ENCODE data around the gene GLO1. TPM values are rescaled to one million over a fixed set of nuclear protein-coding genes. Genes with fewer than 3 reads are reported as not detected.
A peak's percentile ranks its signal among the peaks of the same experiment; 100 is the strongest.

Gene GLO1
- total RNA-seq, 1 donor from 2014 or later = 52.0 TPM

DNA sequence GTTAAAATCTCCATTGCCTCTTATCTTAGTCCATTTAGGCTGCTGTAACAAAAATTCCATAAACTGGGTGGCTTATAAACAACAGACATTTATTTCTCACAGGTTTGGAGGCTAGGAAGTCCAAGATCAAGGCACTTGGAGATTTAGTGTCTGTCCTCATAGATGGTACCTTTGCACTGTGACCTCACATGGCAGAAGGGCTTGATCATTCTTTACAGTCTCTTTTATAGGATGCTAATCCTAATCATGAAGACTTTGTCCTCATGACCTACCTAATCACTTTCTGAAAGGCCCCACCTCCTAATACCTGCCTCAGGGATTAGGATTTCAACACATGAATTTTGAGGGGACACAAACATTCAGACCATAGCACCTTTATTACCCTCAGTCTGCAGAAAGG, 6.6 kb downstream of the GLO1 start:
- ATAC-seq (ENCODE audit: low read depth) (no peak), DNase-seq (no peak)
- Mint-ChIP-seq H3K27me3 (no peaks in the 10 kb centered on the region), H3K4me3 (no peak overlapping the region), H3K9me3 (peaks cover 12% of the 10 kb centered on the region), H3K36me3 (ENCODE audit: low read depth) (peaks cover 20% of the 10 kb centered on the region), H3K27ac (no peak overlapping the region), H3K4me1 (peaks cover 14% of the 10 kb centered on the region)
- ChIA-PET POLR2A (no interaction called here), CTCF (no interaction called here)
- intact Hi-C loops (cut with micrococcal nuclease) = no loop called here
- TF ChIP-seq, protein P1, sequence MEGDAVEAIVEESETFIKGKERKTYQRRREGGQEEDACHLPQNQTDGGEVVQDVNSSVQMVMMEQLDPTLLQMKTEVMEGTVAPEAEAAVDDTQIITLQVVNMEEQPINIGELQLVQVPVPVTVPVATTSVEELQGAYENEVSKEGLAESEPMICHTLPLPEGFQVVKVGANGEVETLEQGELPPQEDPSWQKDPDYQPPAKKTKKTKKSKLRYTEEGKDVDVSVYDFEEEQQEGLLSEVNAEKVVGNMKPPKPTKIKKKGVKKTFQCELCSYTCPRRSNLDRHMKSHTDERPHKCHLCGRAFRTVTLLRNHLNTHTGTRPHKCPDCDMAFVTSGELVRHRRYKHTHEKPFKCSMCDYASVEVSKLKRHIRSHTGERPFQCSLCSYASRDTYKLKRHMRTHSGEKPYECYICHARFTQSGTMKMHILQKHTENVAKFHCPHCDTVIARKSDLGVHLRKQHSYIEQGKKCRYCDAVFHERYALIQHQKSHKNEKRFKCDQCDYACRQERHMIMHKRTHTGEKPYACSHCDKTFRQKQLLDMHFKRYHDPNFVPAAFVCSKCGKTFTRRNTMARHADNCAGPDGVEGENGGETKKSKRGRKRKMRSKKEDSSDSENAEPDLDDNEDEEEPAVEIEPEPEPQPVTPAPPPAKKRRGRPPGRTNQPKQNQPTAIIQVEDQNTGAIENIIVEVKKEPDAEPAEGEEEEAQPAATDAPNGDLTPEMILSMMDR (IDR thresholded peaks at IDR 0.05) = no peak

- Mint-ChIP-seq H3K9me3 (peaks cover 12% of the 10 kb centered on the region), H3K36me3 (ENCODE audit: low read depth) (peaks cover 20% of the 10 kb centered on the region), H3K27ac (peak overlapping the region; percentile 15), H3K4me1 (peaks cover 15% of the 10 kb centered on the region), H3K4me3 (no peak overlapping the region), H3K27me3 (no peaks in the 10 kb centered on the region)
- DNase-seq (no peak), ATAC-seq (ENCODE audit: low read depth) (no peak)
- ChIA-PET POLR2A (no interaction called here), CTCF (no interaction called here)
- intact Hi-C loops (cut with micrococcal nuclease) = no loop called here
- TF ChIP-seq, protein P1 (IDR thresholded peaks at IDR 0.05) = no peak
These were observed 7.0 kb downstream of the GLO1 start for GRCh38 chr6:38695933-38696332.

DNA sequence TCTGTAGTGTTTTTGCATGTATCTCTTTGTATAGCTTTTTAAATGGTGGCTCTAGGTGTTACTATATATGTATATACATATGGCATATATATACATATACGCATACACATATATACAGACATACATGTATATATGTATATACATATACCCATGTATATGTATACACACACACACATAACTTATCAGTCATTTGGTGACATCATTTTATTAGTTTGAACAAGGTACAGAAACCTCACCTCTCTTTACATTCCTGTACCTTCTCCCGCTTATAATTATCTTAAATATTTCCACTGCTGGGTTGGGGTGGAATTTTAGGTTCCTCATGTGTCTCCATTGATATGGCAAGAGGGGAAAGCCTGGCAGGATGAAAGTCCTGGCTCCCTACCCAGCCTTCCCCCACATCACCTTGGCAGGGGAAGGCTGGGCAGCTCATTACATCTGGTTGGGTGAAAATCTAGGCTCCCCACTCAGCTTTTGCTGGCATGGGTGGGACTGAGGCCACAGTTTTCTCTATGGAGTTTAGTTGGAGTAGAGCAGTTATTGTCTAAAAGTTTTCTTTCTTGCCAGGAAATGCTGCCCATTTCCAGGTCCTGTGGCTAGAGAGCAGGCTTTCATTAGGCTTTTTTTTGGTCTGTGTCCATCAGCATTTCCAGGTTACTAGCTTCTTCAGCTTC, 7.6 kb downstream of the GLO1 start:
- POLR2A ChIA-PET = interaction anchor here (1.0 to 1.2 kb wide), 2 partner anchors 8 to 17 kb away, joined by 3 to 4 read pairs; partner anchors contain the start of gene GLO1
- Mint-ChIP-seq H3K4me3 (no peak overlapping the region), H3K36me3 (ENCODE audit: low read depth) (peaks cover 18% of the 10 kb centered on the region), H3K9me3 (peaks cover 11% of the 10 kb centered on the region), H3K27me3 (no peaks in the 10 kb centered on the region), H3K27ac (no peak overlapping the region), H3K4me1 (peaks cover 17% of the 10 kb centered on the region)
- CTCF ChIA-PET = interaction anchor here (0.6 kb wide), 1 partner anchor 15 kb away, joined by 3 read pairs; no protein-coding TSS in a partner anchor
- intact Hi-C loops (cut with micrococcal nuclease) = no loop called here
- DNase-seq (no peak), ATAC-seq (ENCODE audit: low read depth) (no peak)
- TF ChIP-seq, protein P1 (IDR thresholded peaks at IDR 0.05) = no peak

DNA sequence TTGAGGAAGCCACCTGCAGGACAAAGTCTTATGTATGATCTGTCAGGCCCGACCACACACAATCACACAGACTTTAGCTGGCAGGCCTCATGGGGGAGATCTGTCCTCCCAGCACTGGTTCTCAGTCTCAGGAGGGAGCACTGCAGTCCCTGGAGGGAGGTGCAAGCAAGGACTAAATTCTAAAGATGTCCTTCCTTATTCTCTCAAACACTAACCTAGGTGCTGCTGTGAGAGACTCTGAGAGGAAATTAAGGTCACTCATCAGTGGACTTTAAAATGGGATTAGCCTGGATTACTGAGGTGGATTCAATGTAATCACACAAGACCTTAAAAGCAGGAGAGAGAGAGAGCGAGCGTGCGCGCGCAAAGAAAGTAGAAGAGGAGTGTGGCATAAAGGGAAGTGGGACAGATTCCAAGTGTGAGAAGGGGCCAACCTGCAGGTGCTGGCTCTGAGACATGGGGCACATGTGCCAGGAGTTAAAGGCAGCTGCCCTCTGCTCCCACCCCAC, 14.3 kb downstream of the GLO1 start:
- TF ChIP-seq, protein P1 (IDR thresholded peaks at IDR 0.05) = no peak
- ChIA-PET POLR2A (interaction anchor here (0.8 to 1.0 kb wide), 4 partner anchors 12 to 164 kb away, joined by 4 to 12 read pairs (median 4); partner anchors contain the start of genes BTBD9 and GLO1), CTCF (interaction anchor here (1.0 kb wide), 1 partner anchor 194 kb away, joined by 4 read pairs; no protein-coding TSS in a partner anchor)
- ATAC-seq (ENCODE audit: low read depth) (peak; percentile 98), DNase-seq (peak; percentile 32)
- Mint-ChIP-seq H3K36me3 (ENCODE audit: low read depth) (peaks cover 23% of the 10 kb centered on the region), H3K4me3 (peak overlapping the region; percentile 75), H3K27ac (peak overlapping the region; percentile 79), H3K4me1 (peaks cover 44% of the 10 kb centered on the region), H3K27me3 (no peaks in the 10 kb centered on the region), H3K9me3 (no peaks in the 10 kb centered on the region)
- intact Hi-C loops (cut with micrococcal nuclease) = loop anchor here (2.0 kb wide), 1 partner anchor 14 kb away; the partner anchor contains the start of gene GLO1

DNA sequence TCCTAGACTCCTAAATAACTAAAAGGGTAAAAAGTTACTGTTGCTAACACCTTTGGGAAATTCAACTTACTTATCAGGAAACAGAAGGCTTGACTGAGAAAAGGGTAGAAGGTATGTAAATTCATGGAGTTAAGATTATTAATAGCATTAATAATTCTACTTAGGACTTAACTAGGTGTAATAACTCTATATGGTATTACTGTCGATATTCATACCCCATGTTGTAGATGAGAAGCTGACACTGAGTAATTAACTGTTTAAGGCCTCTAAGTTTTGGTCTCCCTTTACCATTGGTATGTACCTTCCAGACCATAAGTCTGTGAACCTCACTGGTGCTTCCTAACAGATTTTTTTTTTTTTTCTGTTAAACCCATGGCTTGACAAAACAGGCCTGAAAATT, 15.4 kb downstream of the GLO1 start:
- ATAC-seq (ENCODE audit: low read depth) = no peak
- TF ChIP-seq, protein P1 (IDR thresholded peaks at IDR 0.05) = no peak
- no peak overlapping the region for H3K4me3 Mint-ChIP-seq
- no peak for DNase-seq
- H3K27me3 Mint-ChIP-seq = no peaks in the 10 kb centered on the region
- no peaks in the 10 kb centered on the region for H3K9me3 Mint-ChIP-seq
- peak overlapping the region; percentile 51 for H3K27ac Mint-ChIP-seq
- peaks cover 31% of the 10 kb centered on the region for H3K36me3 Mint-ChIP-seq (ENCODE audit: low read depth)
- H3K4me1 Mint-ChIP-seq = peaks cover 44% of the 10 kb centered on the region
- ChIA-PET CTCF (no interaction called here), POLR2A (interaction anchor here (0.5 to 1.0 kb wide), 4 partner anchors 12 to 1254 kb away, joined by 3 to 12 read pairs (median 6); partner anchors contain the start of gene GLO1)
- intact Hi-C loops (cut with micrococcal nuclease) = no loop called here

Measured in activated B cell treated with CpG ODN at 0.5 μM for 24 hours (primary cell).